Stimulated activated naive B cell treated with anti-CD40 and anti-IgM and Interleukin-4, amounts not matched to agents 10 μg/mL and 1 μg/mL and 100 μg/mL, for 72 hours (primary cell): ENCODE data around the gene FZD10.

ENCODE experiments used
- ATAC-seq, 2 donors: fragments of 150-1000 bp; cut with Tn5 transposase; replicated peaks; 2 replicates each; pipeline ENCODE4 v1.10.0; 2021; ENCODE audit warnings: moderate library complexity in 1 of 2
- DNase-seq: peaks from one replicate; pipeline ENCODE4 v3.0.0; 2021
- H3K27ac Mint-ChIP-seq: one replicate; pipeline ENCODE4 v1.8.0; 2022; ENCODE audit warnings: mild to moderate bottlenecking, mixed read lengths
- H3K27me3 Mint-ChIP-seq, 2 donors: one replicate each; pipeline ENCODE4 v1.8.0; 2022; ENCODE audit warnings: mixed read lengths in 2 of 2
- H3K36me3 Mint-ChIP-seq, 2 donors: one replicate each; pipeline ENCODE4 v1.8.0; 2022; ENCODE audit warnings: mixed read lengths in 2 of 2, mild to moderate bottlenecking in 1 of 2
- H3K4me1 Mint-ChIP-seq, 2 donors: one replicate each; pipeline ENCODE4 v1.8.0; 2022; ENCODE audit warnings: mixed read lengths in 2 of 2, mild to moderate bottlenecking in 1 of 2
- H3K4me3 Mint-ChIP-seq, 2 donors: one replicate each; pipeline ENCODE4 v1.8.0; 2022; ENCODE audit warnings: mild to moderate bottlenecking in 2 of 2, mixed read lengths in 2 of 2, moderate library complexity in 1 of 2
- H3K9me3 Mint-ChIP-seq, 2 donors: one replicate each; pipeline ENCODE4 v1.8.0; 2022; ENCODE audit warnings: mixed read lengths in 2 of 2, mild to moderate bottlenecking in 1 of 2

The FZD10 gene

DNA sequence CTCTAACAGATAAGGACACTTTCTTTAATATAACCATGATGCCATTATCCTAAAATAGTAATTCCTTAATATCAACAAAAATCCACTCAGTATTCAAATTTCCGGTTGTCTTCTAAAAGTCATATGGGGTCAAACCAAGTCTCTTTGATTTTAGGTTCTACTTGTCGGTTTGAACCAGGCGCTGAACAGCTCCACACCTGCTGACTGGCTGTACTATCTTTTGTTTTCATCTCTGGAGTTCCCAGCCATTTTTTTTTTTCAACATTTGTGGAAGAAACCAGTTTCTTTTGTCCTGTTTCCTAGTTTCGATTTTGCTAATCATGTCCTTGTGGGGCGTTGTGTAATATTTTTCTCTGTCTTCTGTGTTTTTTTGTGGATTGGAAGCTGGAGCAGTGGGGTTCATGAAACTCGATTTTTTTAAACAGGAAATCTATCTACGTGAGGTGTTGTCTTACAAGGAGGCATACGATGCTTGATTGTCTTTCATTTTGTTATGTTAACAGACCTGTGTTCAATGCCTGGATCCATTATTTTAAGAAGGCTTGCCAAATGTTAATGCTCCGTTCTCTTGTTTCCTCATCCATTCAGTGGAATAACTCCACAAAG, 50.2 kb downstream of the FZD10 start:
- DNase-seq (no peak), ATAC-seq (no peak)
- H3K9me3 Mint-ChIP-seq: peaks cover 13 to 14% of the 10 kb centered on the region in 2 donors
- no peak overlapping the region for H3K27ac Mint-ChIP-seq
- H3K27me3 Mint-ChIP-seq: peaks cover 11 to 12% of the 10 kb centered on the region in 2 donors
- no peaks in the 10 kb centered on the region for H3K4me1 Mint-ChIP-seq
- H3K4me3 Mint-ChIP-seq: no peak overlapping the region
- no peaks in the 10 kb centered on the region for H3K36me3 Mint-ChIP-seq

DNA sequence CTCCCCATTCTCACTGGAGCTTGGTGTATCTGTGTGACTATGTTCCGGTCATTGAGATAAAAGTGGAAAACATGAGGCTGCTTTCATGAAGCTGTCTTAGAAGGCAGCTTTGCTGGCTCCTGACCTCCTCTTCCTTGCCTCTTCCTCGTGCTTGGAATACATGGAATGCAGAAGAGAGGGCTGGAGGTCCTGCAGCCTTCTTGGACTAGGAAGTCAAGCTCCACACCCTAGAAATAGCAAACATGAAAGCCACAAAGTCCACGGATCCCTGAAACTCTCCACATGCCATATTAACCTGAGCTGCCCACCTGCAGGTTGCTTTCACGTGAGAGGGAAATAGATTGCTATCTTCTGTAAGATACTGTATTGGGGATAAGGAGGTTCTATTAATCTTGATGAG, 51.0 kb downstream of the FZD10 start:
- Mint-ChIP-seq H3K4me1 (no peaks in the 10 kb centered on the region), H3K36me3 (no peaks in the 10 kb centered on the region), H3K27me3 (peaks cover 11 to 12% of the 10 kb centered on the region in 2 donors), H3K4me3 (no peak overlapping the region), H3K27ac (no peak overlapping the region), H3K9me3 (peaks cover 12 to 16% of the 10 kb centered on the region in 2 donors)
- DNase-seq: no peak
- ATAC-seq: no peak

- Mint-ChIP-seq H3K4me1 (no peaks in the 10 kb centered on the region), H3K27me3 (peaks cover 16% of the 10 kb centered on the region in 2 donors), H3K36me3 (no peaks in the 10 kb centered on the region), H3K27ac (no peak overlapping the region), H3K4me3 (no peak overlapping the region), H3K9me3 (peaks cover 16% of the 10 kb centered on the region in 2 donors)
- DNase-seq: no peak
- ATAC-seq: no peak
These were observed 52.6 kb downstream of the FZD10 start for GRCh38 chr12:130214686-130215395.
